Measurements from ENCODE around the gene ACTRT2. TPM values are rescaled to one million over a fixed set of nuclear protein-coding genes. Genes with fewer than 3 reads are reported as not detected.

Gene ACTRT2
- total and polyA plus RNA-seq, 10 donors: not detected

- intact Hi-C loops (cut with DNase I; ENCODE audit: low total_unique reads): no loop called here
- WGBS, 5 donors: 68 to 82% (median 80%) methylated on average over 12 to 15 of the region's 15 CpGs
- TF ChIP-seq POLR2A (IDR thresholded peaks at IDR 0.05) (no peak), CTCF (IDR thresholded peaks at IDR 0.05 in 8 of 11, conservative IDR thresholded peaks at IDR 0.05 in 3 of 11) (no peak), POLR2AphosphoS5 (IDR thresholded peaks at IDR 0.05) (no peak)
These were observed 39.6 kb downstream of the ACTRT2 start for GRCh38 chr1:3060601-3061551.

GRCh38 chr1:3061566-3061965 is 40.3 kb downstream of the ACTRT2 start:
- peaks cover 0 to 67% (median 39%) of the 10 kb centered on the region in 7 donors for H3K27me3 ChIP-seq (replicated peaks in 1 of 7)

More at GRCh38 chr1:3060601-3061551, 39.6 kb downstream of the ACTRT2 start:
- Histone ChIP-seq H3K27ac (no peak overlapping the region), H3K36me3 (no peaks in the 10 kb centered on the region), H3K9me3 (no peaks in the 10 kb centered on the region), H3K4me3 (no peak overlapping the region), H3K27me3 (replicated peaks in 1 of 7) (peaks cover 0 to 60% (median 32%) of the 10 kb centered on the region in 7 donors), H3K4me1 (peaks cover 0 to 12% (median 0%) of the 10 kb centered on the region in 6 donors)
- peak; percentile 63 for DNase-seq

GRCh38 chr1:3061981-3062615 is 40.8 kb downstream of the ACTRT2 start:
- Histone ChIP-seq H3K36me3 (no peaks in the 10 kb centered on the region), H3K4me1 (peaks cover 0 to 18% (median 0%) of the 10 kb centered on the region in 6 donors), H3K27ac (no peak overlapping the region), H3K27me3 (replicated peaks in 1 of 7) (peaks cover 0 to 73% (median 44%) of the 10 kb centered on the region in 7 donors), H3K4me3 (no peak overlapping the region), H3K9me3 (no peaks in the 10 kb centered on the region)
- peak; percentile 52 for DNase-seq
- intact Hi-C loops (cut with DNase I; ENCODE audit: low total_unique reads): no loop called here
- WGBS, 5 donors: 49 to 80% (median 75%) methylated on average over 19 to 21 of the region's 21 CpGs
- TF ChIP-seq CTCF (IDR thresholded peaks at IDR 0.05 in 8 of 11, conservative IDR thresholded peaks at IDR 0.05 in 3 of 11): no peak
- TF ChIP-seq POLR2A (IDR thresholded peaks at IDR 0.05): no peak
- no peak for TF ChIP-seq POLR2AphosphoS5 (IDR thresholded peaks at IDR 0.05)

More at GRCh38 chr1:3061566-3061965, 40.3 kb downstream of the ACTRT2 start:
- intact Hi-C loops (cut with DNase I; ENCODE audit: low total_unique reads): no loop called here
- Histone ChIP-seq H3K36me3 (no peaks in the 10 kb centered on the region), H3K9me3 (no peaks in the 10 kb centered on the region), H3K4me1 (peaks cover 0 to 18% (median 0%) of the 10 kb centered on the region in 6 donors), H3K4me3 (no peak overlapping the region), H3K27ac (no peak overlapping the region)
- DNase-seq: no peak
- TF ChIP-seq POLR2AphosphoS5 (IDR thresholded peaks at IDR 0.05): no peak
- no peak for TF ChIP-seq POLR2A (IDR thresholded peaks at IDR 0.05)
- TF ChIP-seq CTCF (IDR thresholded peaks at IDR 0.05 in 8 of 11, conservative IDR thresholded peaks at IDR 0.05 in 3 of 11): no peak
- 60 to 76% (median 63%) methylated on average over 4 to 5 of the region's 5 CpGs for WGBS, 5 donors
